HepG2 (cell line): ENCODE data around the gene PGC. TPM values are rescaled to one million over a fixed set of nuclear protein-coding genes. Genes with fewer than 3 reads are reported as not detected.

ENCODE experiments used
- CEBPZ ChIP-seq: IDR thresholded peaks from 2 replicates; pipeline ENCODE4 v1.6.1; 2012; ENCODE audit warnings: low read length, improper control_type of control experiment
- E2F5 ChIP-seq: sonication (generic); formaldehyde crosslinking; conservative IDR thresholded peaks from 2 replicates; pipeline ENCODE4 v1.4.0; 2020; ENCODE audit warnings: missing genetic modification reagents
- FOSL2 ChIP-seq: sonication (generic); formaldehyde crosslinking; IDR thresholded peaks from 2 replicates; pipeline ENCODE4 v1.4.0; 2020; ENCODE audit warnings: missing genetic modification reagents
- FOXP4 ChIP-seq: sonication (generic); formaldehyde crosslinking; IDR thresholded peaks from 2 replicates; pipeline ENCODE4 v1.4.0; 2020; ENCODE audit warnings: missing genetic modification reagents
- HES4 ChIP-seq: sonication (generic); formaldehyde crosslinking; IDR thresholded peaks from 2 replicates; pipeline ENCODE4 v1.9.0; 2021; ENCODE audit warnings: mild to moderate bottlenecking, missing genetic modification reagents, borderline replicate concordance
- MLLT10 ChIP-seq: sonication (generic); formaldehyde crosslinking; IDR thresholded peaks from 2 replicates; pipeline ENCODE4 v1.4.0; 2020; ENCODE audit warnings: missing genetic modification reagents
- PHB2 ChIP-seq: fragments of 450-650 bp; IDR thresholded peaks from 2 replicates; pipeline ENCODE4 v1.6.1; 2018; ENCODE audit not compliant: partially characterized antibody
- PRMT3 ChIP-seq: sonication (generic); formaldehyde crosslinking; IDR thresholded peaks from 2 replicates; pipeline ENCODE4 v1.8.1; 2022; ENCODE audit warnings: low read depth, mild to moderate bottlenecking, moderate library complexity, missing genetic modification reagents, borderline replicate concordance
- RBFOX2 ChIP-seq: fragments of 200-400 bp; formaldehyde crosslinking; IDR thresholded peaks from 2 replicates; pipeline ENCODE4 v1.6.1; 2017; ENCODE audit warnings: low read depth, mild to moderate bottlenecking, low read length
- SCMH1 ChIP-seq: sonication (generic); formaldehyde crosslinking; IDR thresholded peaks from 2 replicates; pipeline ENCODE4 v1.9.0; 2021; ENCODE audit warnings: missing genetic modification reagents, mild to moderate bottlenecking, borderline replicate concordance
- SP5 ChIP-seq: IDR thresholded peaks from 2 replicates; pipeline ENCODE4 v1.6.1; 2016; ENCODE audit warnings: low read depth, borderline replicate concordance
- SRSF9 ChIP-seq: fragments of 200-400 bp; formaldehyde crosslinking; IDR thresholded peaks from 2 replicates; pipeline ENCODE4 v1.6.1; 2018; ENCODE audit warnings: borderline replicate concordance, mild to moderate bottlenecking, low read depth, low read length; ENCODE audit not compliant: insufficient read depth, poor library complexity, severe bottlenecking
- TARDBP ChIP-seq: sonication (generic); formaldehyde crosslinking; IDR thresholded peaks from 2 replicates; pipeline ENCODE4 v1.8.0; 2022; ENCODE audit warnings: mild to moderate bottlenecking, missing genetic modification reagents
- TGIF2 ChIP-seq: IDR thresholded peaks from 2 replicates; pipeline ENCODE4 v1.6.1; 2016; ENCODE audit warnings: control low read depth, missing compliant biosample characterization
- TP53 ChIP-seq: sonication (generic); formaldehyde crosslinking; conservative IDR thresholded peaks from 2 replicates; pipeline ENCODE4 v1.4.0; 2020; ENCODE audit warnings: missing genetic modification reagents
- ZBTB42 ChIP-seq: sonication (generic); formaldehyde crosslinking; IDR thresholded peaks from 2 replicates; pipeline ENCODE4 v1.5.0; 2020; ENCODE audit warnings: mild to moderate bottlenecking, missing genetic modification reagents
- ZFP1 ChIP-seq: IDR thresholded peaks from 2 replicates; pipeline ENCODE4 v1.6.1; 2016
- ZNF224 ChIP-seq: sonication (generic); formaldehyde crosslinking; IDR thresholded peaks from 2 replicates; pipeline ENCODE4 v1.5.0; 2020; ENCODE audit warnings: mild to moderate bottlenecking, missing genetic modification reagents
- ZNF446 ChIP-seq: sonication (generic); formaldehyde crosslinking; IDR thresholded peaks from 2 replicates; pipeline ENCODE4 v1.5.0; 2020; ENCODE audit warnings: mild to moderate bottlenecking, missing genetic modification reagents
- ZNF510 ChIP-seq: sonication (generic); formaldehyde crosslinking; IDR thresholded peaks from 2 replicates; pipeline ENCODE4 v1.4.0; 2020; ENCODE audit warnings: low read depth, mild to moderate bottlenecking, missing genetic modification reagents
- ZNF629 ChIP-seq: sonication (generic); formaldehyde crosslinking; conservative IDR thresholded peaks from 2 replicates; pipeline ENCODE4 v1.5.0; 2020; ENCODE audit warnings: missing genetic modification reagents
- ZNF839 ChIP-seq: sonication (generic); formaldehyde crosslinking; IDR thresholded peaks from 2 replicates; pipeline ENCODE4 v1.4.0; 2020; ENCODE audit warnings: missing genetic modification reagents, mild to moderate bottlenecking, borderline replicate concordance
- ZSCAN9 ChIP-seq: IDR thresholded peaks from 2 replicates; pipeline ENCODE4 v1.6.1; 2016; ENCODE audit warnings: borderline replicate concordance
- polyA plus RNA-seq, 8 experiments: library from polyadenylated mRNA; depleted of rRNA in 3 of 8; stranded (reverse) in 7 of 8; unstranded in 1 of 8; fragments of >200 nt; fragmentation: Illumina TruSeq in 4 of 8; extraction: Trizol in 4 of 8; gene quantifications; 2 replicates each; pipeline versions ENCODE4 v1.2.1 to v1.2.3, GENCODE V29; 2011 to 2016; ENCODE audit warnings: low read depth in 4 of 8, missing spikeins in 1 of 8, mixed read lengths in 1 of 8; ENCODE audit not compliant: insufficient read depth in 1 of 8
- total RNA-seq, 5 experiments: library from RNA; depleted of rRNA; stranded (reverse); fragments of >200 nt; fragmentation: Illumina TruSeq; extraction: Trizol; gene quantifications; 2 replicates each; pipeline ENCODE4 v1.2.3, GENCODE V29; 2016; ENCODE audit warnings: low read depth in 1 of 5
- TF ChIP-seq, protein P1 (sequence below): sonication (generic); formaldehyde crosslinking; IDR thresholded peaks from 2 replicates; pipeline ENCODE4 v1.4.0; 2020; ENCODE audit warnings: missing genetic modification reagents

Gene PGC
- total and polyA plus RNA-seq, 2 of the 13 experiments (the other 11 are each of a cell fraction or from before 2014, with no cell fraction given) = 426 to 502 TPM

DNA sequence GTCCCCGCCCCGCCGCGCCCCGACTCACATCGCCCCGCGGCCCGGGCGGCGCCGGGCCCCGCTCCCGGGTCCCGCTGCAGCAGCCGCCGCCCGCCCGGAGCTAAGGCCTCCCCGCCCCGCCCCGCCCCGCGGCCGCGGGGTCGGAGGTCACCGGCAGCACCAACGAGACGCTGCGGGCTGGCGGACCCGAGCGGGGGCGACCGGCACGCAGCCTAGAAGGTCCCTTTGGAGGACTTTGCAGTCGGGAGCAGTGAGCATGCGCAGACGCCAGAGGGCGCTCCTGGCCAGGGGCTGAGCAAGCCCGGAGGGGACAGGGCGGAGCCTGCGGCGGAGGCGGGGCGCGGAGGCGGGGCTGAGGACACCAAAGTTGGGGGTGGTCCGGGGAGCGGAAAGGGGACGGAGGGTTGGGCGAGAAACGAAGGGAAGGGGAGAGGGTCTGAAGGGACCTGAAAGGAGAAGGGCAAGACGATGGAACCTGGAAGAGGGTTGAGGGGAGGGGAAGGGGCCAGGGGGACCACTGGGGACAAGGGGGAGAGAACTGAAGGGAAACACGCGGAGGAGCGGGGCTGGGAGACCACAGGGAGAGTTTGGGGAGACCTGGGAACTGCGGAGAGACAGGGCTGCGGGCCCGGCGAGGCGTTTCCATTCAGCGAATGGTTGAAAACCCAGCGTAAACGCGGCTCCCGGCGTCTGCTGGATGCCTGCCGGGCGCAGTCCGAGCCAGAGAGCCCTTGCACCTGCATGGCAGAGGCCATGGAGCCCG, 32.8 kb upstream of the PGC start, which contains the start of gene FRS3 (continued):
- TF ChIP-seq, protein P1, sequence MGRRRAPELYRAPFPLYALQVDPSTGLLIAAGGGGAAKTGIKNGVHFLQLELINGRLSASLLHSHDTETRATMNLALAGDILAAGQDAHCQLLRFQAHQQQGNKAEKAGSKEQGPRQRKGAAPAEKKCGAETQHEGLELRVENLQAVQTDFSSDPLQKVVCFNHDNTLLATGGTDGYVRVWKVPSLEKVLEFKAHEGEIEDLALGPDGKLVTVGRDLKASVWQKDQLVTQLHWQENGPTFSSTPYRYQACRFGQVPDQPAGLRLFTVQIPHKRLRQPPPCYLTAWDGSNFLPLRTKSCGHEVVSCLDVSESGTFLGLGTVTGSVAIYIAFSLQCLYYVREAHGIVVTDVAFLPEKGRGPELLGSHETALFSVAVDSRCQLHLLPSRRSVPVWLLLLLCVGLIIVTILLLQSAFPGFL = no peak
- peak; percentile 52 for TF ChIP-seq FOXP4
- TF ChIP-seq PRMT3 (CRISPR knock-in tag) = peak; percentile 69; the same call in 1 of the 2 replicates
- TF ChIP-seq TARDBP (CRISPR knock-in tag) = peak; percentile 91
- TF ChIP-seq ZNF629 (CRISPR knock-in tag) = no peak
- TF ChIP-seq ZSCAN9 = peak; percentile 59; the same call in 1 of the 2 replicates
- TF ChIP-seq HES4 (CRISPR knock-in tag) = no peak
- TF ChIP-seq SRSF9 = no peak
- no peak for TF ChIP-seq MLLT10 (CRISPR knock-in tag)
- no peak for TF ChIP-seq ZNF839 (CRISPR knock-in tag)
- TF ChIP-seq E2F5 (CRISPR knock-in tag) = peak; percentile 72
- TF ChIP-seq ZNF510 = peak; percentile 74; the same call in 1 of the 2 replicates
- no peak; the same call in 1 of the 2 replicates for TF ChIP-seq TP53 (CRISPR knock-in tag)
- TF ChIP-seq SCMH1 = no peak
- peak; percentile 91 for TF ChIP-seq SP5 (CRISPR knock-in tag)
- peak; percentile 58; the same call in 1 of the 2 replicates for TF ChIP-seq ZBTB42 (CRISPR knock-in tag)
- TF ChIP-seq PHB2 = no peak
- no peak for TF ChIP-seq CEBPZ
- TF ChIP-seq FOSL2 (CRISPR knock-in tag) = peak; percentile 73
- TF ChIP-seq ZNF446 (CRISPR knock-in tag) = no peak
- TF ChIP-seq TGIF2 (CRISPR knock-in tag) = peak; percentile 25; the same call in 1 of the 2 replicates
- TF ChIP-seq RBFOX2 = peak; percentile 83
- peak; percentile 82; the same call in 1 of the 2 replicates for TF ChIP-seq ZFP1 (CRISPR knock-in tag)
- no peak for TF ChIP-seq ZNF224 (CRISPR knock-in tag)
